ENCODE results near the gene CD74. TPM values are rescaled to one million over a fixed set of nuclear protein-coding genes. Genes with fewer than 3 reads are reported as not detected.
"Not testable (repeated sequence)": the region's sequence is repeated elsewhere in the genome, so short reads cannot be mapped to it uniquely, and the experiment has no call there.

The CD74 gene
- not detected for polyA plus RNA-seq (2012; ENCODE audit: insufficient read depth, insufficient read length)

DNA sequence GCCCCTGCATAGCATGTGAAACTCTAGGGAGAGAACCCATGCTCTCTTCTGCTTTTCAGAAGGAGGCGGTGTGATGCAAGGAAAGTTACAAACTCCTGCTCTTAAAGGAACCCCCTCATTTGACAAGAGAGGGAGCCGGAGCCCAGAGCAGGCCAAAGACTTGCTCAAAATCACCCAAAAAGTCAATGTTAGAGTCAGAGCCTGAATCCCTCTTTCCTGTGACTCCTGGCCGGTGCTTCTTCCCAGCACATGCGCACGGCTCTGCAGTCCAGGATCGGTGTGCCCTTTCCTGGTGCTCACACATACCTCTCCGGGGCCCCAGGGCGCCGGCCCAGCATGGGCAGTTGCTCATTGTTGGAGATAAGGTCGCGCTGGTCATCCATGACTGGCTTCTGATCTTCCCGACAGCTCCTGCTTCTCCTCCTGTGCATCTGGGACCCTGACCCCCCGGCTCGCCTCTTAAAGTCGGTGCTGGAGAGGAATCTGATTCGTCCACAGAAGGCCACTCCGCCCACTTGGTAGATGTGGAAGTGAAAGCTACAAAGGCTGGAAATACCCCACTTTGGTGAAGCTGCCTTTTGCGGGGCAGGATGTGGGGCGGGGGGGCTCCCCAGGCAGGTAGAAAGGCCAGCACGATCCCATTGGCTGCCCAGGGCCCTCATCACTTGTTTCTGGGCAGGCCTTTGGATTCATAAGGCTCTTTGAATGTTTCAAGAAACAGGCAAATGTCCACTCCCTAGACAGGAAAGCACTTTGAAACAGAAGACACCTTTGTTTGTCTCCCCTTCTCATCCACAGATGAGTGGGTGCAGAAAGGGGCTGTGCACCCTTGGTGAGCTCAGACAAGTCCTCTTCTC lies at the start of gene CD74:
CD74 (minus strand) TSS at position 592 of the 857 bp plus-strand sequence; CDS start at position 431, 161 bp downstream.
- H3K4me3 ChIP-seq (ENCODE audit: low read length) = no peak within 1 kb of the TSS
- no peak for DNase-seq (ENCODE audit: low read depth, low spot score)

DNA sequence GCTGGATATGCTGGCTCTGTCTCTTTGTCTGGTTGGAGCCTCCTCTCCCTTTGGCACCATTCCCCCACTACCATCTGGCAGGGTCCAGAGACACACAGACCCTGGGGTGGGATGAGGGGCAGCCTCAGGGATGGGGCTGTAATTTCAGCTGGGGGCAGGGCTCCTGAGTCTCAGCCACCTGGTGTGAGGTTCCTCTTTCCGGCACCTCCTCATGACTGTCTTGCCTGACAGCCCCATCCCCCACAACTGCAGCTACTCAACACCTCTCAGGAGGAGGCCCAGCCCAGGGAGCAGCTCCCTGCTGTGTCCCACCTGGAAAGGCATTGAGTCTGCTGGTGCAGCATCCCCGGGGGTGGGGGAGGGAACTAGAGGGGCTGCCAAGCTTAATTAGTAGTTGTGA lies 48.5 kb upstream of the CD74 start:
- no peak overlapping the region for H3K4me3 ChIP-seq (ENCODE audit: low read length)
- DNase-seq (ENCODE audit: low read depth, low spot score) = no peak

DNA sequence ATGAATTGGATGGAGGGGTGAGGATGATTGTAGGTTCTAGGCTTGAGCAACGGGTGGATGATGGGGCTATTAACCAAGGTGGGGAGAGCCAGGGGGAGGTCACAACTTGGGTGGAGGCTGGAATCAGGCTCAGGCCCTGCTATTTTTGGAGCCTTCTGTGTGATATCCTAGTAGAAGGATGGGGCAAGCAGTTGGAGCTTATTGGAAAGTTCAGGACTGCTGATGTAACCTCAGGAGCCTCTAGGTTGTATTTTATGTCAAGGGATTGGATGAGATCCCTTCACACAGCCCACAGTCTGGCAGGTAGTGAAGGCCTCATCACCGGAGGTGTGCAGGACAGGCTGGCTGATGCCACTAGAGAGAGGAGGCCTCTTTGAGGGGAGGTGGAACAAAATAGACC lies 48.1 kb upstream of the CD74 start:
- no peak for DNase-seq (ENCODE audit: low read depth, low spot score)
- H3K4me3 ChIP-seq (ENCODE audit: low read length) = no peak overlapping the region

DNA sequence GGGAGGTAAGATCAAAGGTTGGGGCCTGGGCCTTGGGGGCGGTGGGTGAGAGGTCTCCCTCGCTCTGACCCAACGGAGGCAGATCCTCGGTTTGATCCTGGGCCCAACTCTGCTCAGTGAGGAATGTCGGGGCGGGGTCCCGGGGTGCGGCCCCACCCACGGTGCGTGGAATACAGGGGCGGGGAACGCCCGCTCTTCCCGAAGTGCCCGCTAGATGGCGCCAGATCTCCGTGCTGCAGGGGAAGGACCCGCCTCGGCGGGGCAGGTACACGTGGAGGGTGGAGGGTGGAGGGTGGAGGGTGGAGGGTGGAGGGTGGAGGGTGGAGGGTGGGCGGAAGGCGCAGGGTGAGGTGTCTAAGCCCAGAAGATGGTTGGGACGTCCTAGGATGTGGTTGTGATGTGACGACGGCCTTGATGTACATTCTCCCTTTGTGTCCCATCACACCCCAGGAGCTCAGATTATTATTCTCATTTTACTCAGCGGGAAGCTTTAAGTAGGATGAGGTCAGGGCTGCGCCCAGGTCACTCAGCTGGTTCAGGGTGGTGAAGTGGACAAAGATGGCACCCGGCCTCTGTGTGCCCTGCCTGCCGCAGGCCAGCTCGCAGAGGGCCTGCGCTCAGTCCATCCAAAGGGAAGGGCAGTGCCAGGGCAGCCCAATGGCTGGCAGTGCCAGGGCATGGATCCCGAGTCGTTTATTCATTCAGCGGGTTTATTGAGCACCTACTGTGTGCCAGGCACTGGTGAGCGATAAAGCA lies 46.3 kb upstream of the CD74 start:
- peak overlapping the region; percentile 22; the same call in 1 of the 2 replicates for H3K4me3 ChIP-seq (ENCODE audit: low read length)
- peak; percentile 59 for DNase-seq (ENCODE audit: low read depth, low spot score)

DNA sequence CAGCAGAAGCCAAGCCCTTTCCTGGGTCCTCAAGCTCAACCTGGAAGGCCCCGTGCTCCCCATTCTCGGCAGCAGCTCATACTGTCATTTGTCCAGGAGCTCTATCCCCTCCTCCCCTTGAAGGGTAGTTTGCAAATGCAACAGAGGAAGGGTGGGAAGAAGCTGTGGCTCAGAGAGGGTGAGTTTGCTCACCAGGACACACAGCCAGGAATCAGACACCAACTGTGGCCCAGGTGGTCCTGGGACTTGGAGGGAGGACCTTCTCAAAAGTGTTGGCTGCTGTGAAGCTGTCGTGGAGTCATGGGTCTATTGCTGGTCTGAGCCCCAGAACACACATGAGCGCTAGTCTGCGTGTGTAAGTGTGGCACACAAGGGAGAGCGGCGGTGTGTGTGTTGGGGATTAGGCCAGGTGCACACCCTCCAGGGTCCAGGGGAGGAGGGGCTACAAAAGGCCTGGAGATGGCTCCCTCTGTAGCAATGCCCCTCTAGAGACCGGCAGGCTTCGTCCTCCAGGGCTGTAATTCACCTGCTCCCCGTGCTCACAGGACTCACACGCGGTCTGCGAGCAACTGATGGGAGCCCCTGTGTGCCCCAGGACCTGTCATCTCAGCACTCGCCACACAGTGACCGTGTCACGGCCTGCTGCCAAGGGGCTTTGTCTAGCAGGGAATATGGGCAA lies 45.0 kb upstream of the CD74 start:
- no peak for DNase-seq (ENCODE audit: low read depth, low spot score)
- peak overlapping the region; percentile 23 for H3K4me3 ChIP-seq (ENCODE audit: low read length)

DNA sequence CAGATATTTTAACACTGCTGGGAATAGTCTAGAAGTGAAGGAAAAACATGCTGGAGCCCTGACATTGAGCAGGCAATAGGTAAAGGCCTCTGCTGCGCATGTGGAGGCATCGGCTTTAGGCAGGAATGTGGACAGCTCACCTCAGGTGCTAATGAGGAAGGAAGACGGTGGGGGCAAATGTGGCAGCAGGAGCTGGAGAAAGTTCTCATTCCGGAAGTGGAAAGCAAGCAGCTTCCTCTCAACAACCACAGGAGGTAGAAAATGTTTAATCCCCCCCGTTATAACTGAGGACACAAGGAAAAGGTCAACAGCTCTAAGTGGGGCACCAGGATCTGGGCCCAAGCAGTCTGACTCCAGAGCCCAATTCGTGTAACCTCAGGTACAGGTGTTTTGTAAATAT lies 44.4 kb upstream of the CD74 start:
- DNase-seq (ENCODE audit: low read depth, low spot score) = peak; percentile 78
- H3K4me3 ChIP-seq (ENCODE audit: low read length) = peak overlapping the region; percentile 23

DNA sequence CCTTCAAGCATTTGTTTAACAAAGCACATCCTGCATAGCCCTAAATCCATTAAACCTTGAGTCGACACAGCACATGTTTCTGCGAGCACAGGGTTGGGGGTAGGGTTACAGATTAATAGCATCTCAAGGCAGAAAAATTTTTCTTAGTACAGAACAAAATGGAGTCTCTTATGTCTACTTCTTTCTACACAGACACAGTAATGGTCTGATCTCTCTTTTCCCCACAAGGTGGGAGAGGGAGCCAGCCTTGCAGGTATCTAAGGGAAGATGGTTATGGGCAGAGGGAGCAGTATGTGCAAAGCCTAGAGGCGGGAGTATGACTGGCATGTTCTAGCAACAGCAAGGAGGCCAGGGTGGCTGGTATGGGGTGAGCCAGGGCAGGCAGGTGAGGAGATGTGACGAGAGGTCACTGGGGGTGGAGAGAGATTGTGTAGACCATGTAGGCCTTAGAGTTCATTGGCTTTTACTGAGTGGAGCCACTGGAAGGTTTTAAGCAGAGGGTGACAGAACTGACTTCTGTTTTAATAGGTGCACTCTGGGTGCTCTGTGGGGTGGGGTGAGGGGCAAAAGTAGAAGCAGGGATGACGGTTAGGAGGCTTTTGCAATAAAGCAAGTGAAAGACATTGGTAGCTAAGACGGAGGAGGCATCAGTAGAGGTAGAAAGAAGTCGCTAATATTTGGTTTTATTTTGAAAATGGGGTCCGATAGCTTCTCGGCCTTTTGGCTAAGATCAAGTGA lies 42.0 kb upstream of the CD74 start:
- no peak overlapping the region for H3K4me3 ChIP-seq (ENCODE audit: low read length)
- DNase-seq (ENCODE audit: low read depth, low spot score) = no peak

DNA sequence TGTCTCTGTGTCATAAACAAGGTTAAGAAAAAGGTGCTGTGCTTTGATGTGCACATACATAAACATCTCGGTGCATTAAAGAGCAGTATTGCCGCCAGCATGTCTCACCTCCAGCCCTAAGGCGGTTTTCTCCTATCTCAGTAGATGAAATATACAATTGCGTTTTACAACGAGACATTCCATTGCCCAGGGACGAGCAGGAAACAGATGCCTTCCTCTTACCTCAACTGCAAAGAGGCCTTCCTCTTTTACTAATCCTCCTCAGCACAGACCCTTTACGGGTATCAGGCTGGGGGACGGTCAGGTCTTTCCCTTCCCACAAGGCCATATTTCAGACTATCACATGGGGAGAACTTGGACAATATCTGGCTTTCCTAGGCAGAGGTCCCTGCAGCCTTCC lies 41.3 kb upstream of the CD74 start:
- not testable (repeated sequence) for H3K4me3 ChIP-seq (ENCODE audit: low read length); DNase-seq (ENCODE audit: low read depth, low spot score)

DNA sequence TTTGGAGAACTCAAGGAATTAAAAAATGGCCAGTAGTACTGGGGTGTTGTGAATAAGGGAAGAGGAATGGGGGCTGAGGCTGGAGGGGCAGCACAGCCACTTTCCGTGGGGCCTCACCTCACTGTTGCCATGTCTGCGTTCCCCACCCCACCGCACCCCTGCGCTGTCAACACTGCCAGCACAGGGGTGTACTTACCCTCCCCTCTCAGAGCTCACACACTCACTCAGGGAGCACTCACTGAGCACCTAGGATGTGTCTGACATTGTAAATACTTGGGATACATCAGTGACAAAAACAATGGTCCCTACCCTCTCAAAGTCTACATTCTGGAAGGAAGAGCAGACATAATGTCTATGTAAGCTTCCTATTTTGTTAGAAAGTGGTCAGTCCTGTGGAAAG lies 40.2 kb upstream of the CD74 start:
- no peak overlapping the region for H3K4me3 ChIP-seq (ENCODE audit: low read length)
- no peak for DNase-seq (ENCODE audit: low read depth, low spot score)

DNA sequence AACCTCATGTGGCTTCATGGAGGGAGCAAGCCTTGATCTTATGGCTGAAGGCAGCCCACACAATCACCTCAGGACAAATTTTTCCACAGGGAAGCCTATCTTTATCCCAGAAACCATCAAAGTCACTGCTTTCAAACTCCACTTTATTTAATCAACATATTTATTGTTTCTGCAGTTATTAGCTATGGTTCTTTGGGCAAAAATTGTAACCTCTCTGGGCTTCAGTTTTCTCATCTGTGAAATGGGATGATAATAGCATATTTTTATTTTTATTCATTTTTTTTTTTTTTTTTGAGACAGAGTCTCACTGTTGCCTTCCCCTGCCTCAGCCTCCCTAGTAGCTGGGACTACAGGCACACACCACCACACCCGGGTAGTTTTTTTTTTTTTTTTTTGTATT lies 38.9 kb upstream of the CD74 start:
- no peak overlapping the region for H3K4me3 ChIP-seq (ENCODE audit: low read length)
- DNase-seq (ENCODE audit: low read depth, low spot score) = no peak

DNA sequence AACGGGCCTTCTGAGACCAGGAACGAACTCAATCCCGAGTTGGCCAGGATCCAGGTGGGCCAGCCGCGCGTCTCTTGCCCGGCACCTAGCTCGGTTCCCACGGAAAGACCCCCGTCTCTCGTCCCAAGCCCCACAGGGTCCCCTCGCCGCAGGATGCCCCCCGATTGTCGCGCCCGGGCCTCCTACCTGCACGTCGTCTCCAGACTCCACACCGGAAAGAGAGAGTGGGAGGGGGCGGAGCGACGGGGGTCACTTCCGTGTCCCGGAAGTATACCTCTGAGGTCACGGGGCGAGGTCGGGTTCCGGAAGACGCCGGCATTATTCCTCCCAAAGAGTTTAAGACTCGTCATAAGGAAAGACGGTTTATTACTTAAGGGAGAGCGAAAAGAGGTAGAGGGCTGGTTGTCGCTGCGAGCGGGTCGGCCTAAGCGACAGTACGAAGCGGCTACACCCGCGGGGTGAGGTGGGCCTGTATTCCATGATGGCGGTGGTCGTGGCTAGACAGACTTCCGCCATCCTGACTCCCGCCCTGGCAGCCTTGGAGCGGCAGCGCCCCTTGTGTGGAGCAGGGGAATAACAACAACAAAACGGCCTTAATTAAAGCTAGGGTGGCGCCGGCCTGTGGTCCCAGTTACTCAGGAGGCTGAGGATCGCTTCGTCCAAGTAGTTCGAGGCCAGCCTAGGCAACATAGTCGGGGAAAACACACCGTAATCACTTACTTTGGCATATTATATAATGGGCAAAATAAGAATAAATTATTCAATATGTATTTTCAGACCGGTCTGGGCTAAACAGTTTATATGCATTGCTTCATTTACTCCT lies 37.0 kb upstream of the CD74 start, which contains the start of gene RPS14:
RPS14 (minus strand) TSS at position 223 of the 823 bp plus-strand sequence. CDS start 2,006 bp downstream, outside the sequence.
- DNase-seq (ENCODE audit: low read depth, low spot score) = peak; percentile 93
- peak within 1 kb of the TSS; percentile 83 for H3K4me3 ChIP-seq (ENCODE audit: low read length)

DNA sequence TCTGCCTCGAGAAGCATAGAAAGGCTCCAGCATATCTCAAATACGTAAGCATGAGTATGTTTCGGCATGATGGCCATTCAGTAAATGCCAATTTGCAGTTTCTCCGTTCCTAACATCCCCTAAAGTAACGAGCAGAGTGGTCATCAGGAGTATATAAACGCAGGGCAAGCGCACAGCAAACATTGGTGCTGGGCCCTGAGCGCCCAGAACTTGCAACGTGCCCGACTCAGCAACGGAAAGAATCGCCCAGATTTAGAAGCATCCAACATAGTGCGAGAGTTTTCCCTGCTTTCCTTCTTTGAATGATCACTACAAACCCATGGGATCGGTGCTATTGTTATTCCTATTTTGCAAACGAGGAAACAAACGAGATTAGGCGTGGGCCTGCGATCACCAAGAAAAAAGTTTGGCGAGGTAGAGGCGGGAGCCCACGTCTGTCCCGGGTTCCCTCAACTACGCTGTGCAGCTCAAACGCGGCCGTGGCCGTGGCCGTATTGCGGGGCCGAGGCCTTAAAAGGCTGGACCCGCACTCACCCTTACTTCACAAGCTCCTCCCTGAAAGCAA lies 36.3 kb upstream of the CD74 start:
- peak overlapping the region; percentile 83 for H3K4me3 ChIP-seq (ENCODE audit: low read length)
- no peak for DNase-seq (ENCODE audit: low read depth, low spot score)

DNA sequence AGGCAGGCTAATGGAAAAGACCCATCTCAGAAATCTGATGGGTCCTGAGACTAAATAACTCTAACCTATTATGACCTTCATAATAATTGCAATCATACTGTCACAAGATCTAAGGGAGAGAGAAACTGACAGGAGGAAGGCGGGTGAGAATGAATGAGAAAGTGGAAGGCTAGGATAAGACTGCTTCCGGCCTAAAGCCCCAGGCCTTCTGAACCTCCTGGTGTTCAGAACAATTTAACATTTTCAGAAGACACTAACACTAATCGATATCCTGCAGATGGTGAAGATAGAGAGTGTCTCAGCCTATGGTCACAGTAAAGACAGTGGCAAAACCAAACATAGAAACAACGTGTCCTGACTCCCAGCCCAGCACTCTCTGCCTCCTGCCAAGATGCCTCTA lies 35.6 kb upstream of the CD74 start:
- DNase-seq (ENCODE audit: low read depth, low spot score) = no peak
- peak overlapping the region; percentile 83 for H3K4me3 ChIP-seq (ENCODE audit: low read length)

DNA sequence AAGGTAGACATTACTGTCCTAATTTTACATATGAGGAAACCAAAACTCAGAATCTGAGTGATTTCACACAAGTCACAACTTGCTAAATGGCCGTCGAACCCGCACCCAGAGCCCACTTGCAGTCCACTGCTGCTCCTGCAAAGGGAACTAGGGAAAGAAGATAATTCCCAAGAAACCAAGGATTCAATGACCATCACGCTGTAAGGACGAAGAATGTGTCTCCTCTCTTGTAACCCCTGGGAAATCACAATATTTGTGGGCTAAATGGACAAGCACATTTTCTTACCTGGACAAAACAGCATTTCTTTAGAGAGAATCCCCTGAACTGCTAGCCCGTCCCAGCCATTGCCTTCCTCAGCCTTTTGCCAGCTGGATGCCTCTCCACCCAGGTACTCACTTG lies 34.5 kb upstream of the CD74 start:
- DNase-seq (ENCODE audit: low read depth, low spot score) = no peak
- H3K4me3 ChIP-seq (ENCODE audit: low read length) = no peak overlapping the region

DNA sequence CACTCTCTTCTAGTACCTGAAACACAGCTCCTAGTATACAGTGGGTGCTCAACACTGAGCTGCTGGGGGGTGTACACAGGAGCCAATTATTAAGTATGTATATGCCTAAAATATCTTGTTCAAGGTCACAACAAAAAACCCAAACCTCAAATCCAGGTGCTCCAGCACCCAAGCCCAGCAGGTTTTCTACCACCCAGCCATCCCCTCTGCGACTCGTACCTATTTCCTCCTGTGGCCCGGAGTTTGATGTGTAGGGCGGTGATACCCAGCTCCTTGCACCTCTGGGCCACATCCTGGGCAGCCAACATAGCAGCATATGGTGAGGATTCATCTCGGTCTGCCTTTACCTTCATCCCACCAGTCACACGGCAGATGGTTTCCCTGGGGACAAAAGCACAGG lies 33.9 kb upstream of the CD74 start:
- H3K4me3 ChIP-seq (ENCODE audit: low read length) = no peak overlapping the region
- DNase-seq (ENCODE audit: low read depth, low spot score) = no peak

DNA sequence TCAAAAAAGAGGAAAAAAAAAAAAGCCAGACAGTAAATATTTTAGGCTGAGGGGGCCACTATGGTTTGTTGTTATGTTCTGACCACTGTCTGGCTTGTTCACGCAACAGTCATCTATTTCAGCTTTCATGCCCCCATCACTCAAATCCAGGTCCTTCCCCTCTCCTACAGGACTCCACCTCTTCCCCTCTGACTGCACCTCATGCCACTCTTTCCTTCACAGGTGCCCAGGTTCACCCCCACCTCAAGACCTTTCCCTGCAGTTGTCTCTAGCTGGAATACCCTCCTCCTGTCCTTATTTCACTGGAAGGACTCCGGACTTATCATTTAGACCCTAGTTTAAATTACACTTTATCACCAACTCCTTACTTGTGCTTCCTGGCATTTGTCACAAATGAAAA lies 33.4 kb upstream of the CD74 start:
- no peak for DNase-seq (ENCODE audit: low read depth, low spot score)
- no peak overlapping the region for H3K4me3 ChIP-seq (ENCODE audit: low read length)

DNA sequence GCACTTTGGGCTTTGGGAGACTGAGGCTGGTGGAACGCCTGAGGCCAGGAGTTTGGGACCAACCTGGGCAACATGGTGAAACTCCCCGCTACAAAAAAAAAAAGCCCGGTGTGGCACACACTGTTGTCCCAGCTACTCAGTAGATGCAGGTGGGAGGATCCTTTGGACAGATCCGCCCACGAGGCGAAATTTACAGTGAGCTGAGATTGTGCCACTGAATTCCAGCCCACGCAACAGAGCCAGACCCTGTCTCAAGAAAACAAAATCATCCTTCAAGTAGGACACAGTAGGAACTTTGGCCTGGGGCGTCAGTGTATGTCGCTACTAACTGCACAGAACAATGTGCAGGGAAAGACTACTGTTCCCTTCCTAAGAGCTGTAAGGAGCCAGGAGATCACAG lies 32.1 kb upstream of the CD74 start:
- DNase-seq (ENCODE audit: low read depth, low spot score) = no peak
- no peak overlapping the region for H3K4me3 ChIP-seq (ENCODE audit: low read length)
